Stomach (tissue), 4 donors: Measurements from ENCODE around the gene FFAR3.

Experiments used
- EP300 ChIP-seq: sonication (generic); formaldehyde crosslinking; IDR thresholded peaks from one replicate; pipeline ENCODE4 v1.6.1; 2017; ENCODE audit warnings: antibody characterized with exemption
- POLR2A ChIP-seq, 4 donors: fragments of 450-650 bp; IDR thresholded peaks; one replicate each; pipeline ENCODE4 v1.6.1; 2016; ENCODE audit warnings: antibody characterized with exemption in 4 of 4, control low read depth in 2 of 4, mild to moderate bottlenecking in 1 of 4, moderate library complexity in 1 of 4
- TF ChIP-seq, protein P1 (sequence below), 7 experiments: fragments of 450-650 bp in 4 of 7; fragments of 200-600 bp in 3 of 7; sonication (generic) in 3 of 7; IDR thresholded peaks; one replicate each; pipeline ENCODE4 v1.5.1; 2016 to 2019; ENCODE audit warnings: antibody characterized with exemption in 7 of 7, control low read depth in 2 of 7, mild to moderate bottlenecking in 1 of 7

DNA sequence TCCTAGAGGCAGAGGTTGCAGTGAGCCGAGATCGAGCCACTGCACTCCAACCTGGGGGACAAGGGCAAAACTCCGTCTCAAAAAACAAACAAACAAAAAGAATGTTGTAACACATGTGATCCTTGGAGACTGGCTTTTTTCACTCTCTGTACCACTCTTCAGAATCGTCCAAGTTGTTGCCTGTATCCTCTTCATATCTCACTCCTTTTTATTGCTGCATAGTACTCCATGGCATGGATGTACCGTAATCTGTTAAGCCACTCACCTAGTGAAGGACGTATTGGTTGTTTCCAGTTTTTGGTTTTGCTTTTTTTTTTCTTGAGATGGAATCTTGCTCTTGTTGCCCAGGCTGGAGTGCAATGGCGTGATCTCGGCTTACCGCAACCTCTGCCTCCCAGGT, 36.2 kb upstream of the FFAR3 start:
- TF ChIP-seq POLR2A (IDR thresholded peaks at IDR 0.05) (no peak), EP300 (no peak)
- TF ChIP-seq, protein P1, sequence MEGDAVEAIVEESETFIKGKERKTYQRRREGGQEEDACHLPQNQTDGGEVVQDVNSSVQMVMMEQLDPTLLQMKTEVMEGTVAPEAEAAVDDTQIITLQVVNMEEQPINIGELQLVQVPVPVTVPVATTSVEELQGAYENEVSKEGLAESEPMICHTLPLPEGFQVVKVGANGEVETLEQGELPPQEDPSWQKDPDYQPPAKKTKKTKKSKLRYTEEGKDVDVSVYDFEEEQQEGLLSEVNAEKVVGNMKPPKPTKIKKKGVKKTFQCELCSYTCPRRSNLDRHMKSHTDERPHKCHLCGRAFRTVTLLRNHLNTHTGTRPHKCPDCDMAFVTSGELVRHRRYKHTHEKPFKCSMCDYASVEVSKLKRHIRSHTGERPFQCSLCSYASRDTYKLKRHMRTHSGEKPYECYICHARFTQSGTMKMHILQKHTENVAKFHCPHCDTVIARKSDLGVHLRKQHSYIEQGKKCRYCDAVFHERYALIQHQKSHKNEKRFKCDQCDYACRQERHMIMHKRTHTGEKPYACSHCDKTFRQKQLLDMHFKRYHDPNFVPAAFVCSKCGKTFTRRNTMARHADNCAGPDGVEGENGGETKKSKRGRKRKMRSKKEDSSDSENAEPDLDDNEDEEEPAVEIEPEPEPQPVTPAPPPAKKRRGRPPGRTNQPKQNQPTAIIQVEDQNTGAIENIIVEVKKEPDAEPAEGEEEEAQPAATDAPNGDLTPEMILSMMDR (IDR thresholded peaks at IDR 0.05): no peak
